Effector memory CD4-positive, alpha-beta T cell (primary cell): ENCODE data around the gene TMEM185A.
"Not testable (repeated sequence)": the region's sequence is repeated elsewhere in the genome, so short reads cannot be mapped to it uniquely, and the experiment has no call there.

Source experiments
- DNase-seq, 3 donors: peaks; one replicate each; pipeline ENCODE4 v3.0.0-alpha.2; 2020
- H3K27ac ChIP-seq: 2 replicates; pipeline ENCODE4 v1.7.0; 2013; ENCODE audit warnings: mild to moderate bottlenecking, low read length, moderate library complexity; ENCODE audit not compliant: insufficient read depth, poor library complexity, severe bottlenecking
- H3K27me3 ChIP-seq: replicated peaks from 2 replicates; pipeline ENCODE4 v1.7.0; 2013; ENCODE audit warnings: mild to moderate bottlenecking, low read length; ENCODE audit not compliant: insufficient read depth, control insufficient read depth, poor library complexity, severe bottlenecking
- H3K36me3 ChIP-seq: 2 replicates; pipeline ENCODE4 v1.7.0; 2013; ENCODE audit warnings: mild to moderate bottlenecking, low read length, moderate library complexity; ENCODE audit not compliant: control insufficient read depth, insufficient read depth
- H3K4me1 ChIP-seq: 2 replicates; pipeline ENCODE4 v1.7.0; 2013; ENCODE audit warnings: low read length, mild to moderate bottlenecking; ENCODE audit not compliant: control insufficient read depth, insufficient read depth, poor library complexity, severe bottlenecking
- H3K4me3 ChIP-seq: 2 replicates; pipeline ENCODE4 v1.7.0; 2013; ENCODE audit warnings: low read length, low read depth, mild to moderate bottlenecking; ENCODE audit not compliant: insufficient read depth, poor library complexity, severe bottlenecking
- H3K9me3 ChIP-seq: 2 replicates; pipeline ENCODE4 v1.7.0; 2013; ENCODE audit warnings: mild to moderate bottlenecking, low read length, moderate library complexity; ENCODE audit not compliant: control insufficient read depth
- total RNA-seq, 3 donors: gene quantifications; one replicate each; lab custom pipeline; 2026; lab: John Stamatoyannopoulos, UW

The TMEM185A gene
- 5.1 to 7.6 (median 6.0) reads per million in 3 donors for total RNA-seq

DNA sequence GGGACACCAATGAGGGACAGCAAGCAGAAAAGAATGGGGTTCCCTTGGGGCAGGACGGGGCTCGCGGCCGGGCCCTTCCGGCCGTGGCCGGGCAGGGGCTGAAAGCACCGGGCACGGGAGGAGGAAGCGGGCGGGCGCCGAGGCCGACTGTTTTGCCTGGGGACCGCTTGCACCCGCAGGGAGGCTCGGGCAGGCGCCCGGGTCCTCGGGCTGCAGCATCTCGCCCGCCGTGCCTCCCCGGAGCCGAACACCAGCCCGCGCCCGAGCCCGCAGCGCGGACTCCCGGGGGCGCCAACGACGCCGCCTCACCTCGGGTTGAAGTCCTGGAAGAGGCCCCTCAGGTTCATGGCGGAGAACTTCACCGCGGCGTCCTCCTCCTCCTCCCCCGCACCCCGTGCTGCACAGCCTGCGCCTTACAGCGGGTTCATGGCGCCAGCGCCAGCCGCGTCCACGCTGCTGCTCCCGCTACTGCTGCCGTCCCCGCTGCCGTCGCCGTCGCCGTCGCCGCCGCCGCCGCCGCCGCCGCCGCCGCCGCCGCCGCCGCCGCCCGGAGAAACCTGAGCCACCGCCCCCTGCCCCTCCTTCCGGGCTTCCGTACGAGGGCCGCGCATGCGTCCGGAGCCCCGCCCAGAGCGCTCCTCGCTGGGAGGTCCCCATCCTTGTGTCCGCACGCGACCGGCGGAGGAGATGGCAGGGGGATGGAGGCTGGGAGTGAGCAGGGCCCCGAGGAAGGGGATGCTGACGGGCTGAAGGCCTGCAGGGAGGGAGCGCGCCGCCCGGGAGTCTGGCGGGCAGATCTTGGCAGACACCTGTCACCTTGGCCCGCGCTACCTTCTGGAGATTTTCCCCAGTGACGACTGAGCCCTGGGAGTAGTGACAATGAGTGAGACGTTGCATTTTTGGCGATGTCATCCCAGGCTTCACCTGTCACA lies at the start of gene TMEM185A:
Gene TMEM185A, minus strand, starts transcription at position 559 of the 932 bp plus-strand sequence. Its CDS starts 212 bp downstream, at position 347.
- Histone ChIP-seq H3K27ac (peak within 1 kb of the TSS; percentile 49), H3K4me3 (peak within 1 kb of the TSS; percentile 72), H3K9me3 (no peaks in the 10 kb centered on the region), H3K4me1 (peaks cover 3% of the 10 kb centered on the region), H3K36me3 (no peaks in the 10 kb centered on the region), H3K27me3 (no peaks in the 10 kb centered on the region)
- DNase-seq, result peak; percentile 54 to 71 (median 64)

- no peak for DNase-seq
- H3K36me3 ChIP-seq, result no peaks in the 10 kb centered on the region
- H3K4me3 ChIP-seq, result no peak overlapping the region
- H3K27me3 ChIP-seq, result no peaks in the 10 kb centered on the region
- no peak overlapping the region for H3K27ac ChIP-seq
- no peaks in the 10 kb centered on the region for H3K4me1 ChIP-seq
- no peaks in the 10 kb centered on the region for H3K9me3 ChIP-seq
Measured at GRCh38 chrX:149681182-149681581, 49.6 kb upstream of the TMEM185A start.

DNA sequence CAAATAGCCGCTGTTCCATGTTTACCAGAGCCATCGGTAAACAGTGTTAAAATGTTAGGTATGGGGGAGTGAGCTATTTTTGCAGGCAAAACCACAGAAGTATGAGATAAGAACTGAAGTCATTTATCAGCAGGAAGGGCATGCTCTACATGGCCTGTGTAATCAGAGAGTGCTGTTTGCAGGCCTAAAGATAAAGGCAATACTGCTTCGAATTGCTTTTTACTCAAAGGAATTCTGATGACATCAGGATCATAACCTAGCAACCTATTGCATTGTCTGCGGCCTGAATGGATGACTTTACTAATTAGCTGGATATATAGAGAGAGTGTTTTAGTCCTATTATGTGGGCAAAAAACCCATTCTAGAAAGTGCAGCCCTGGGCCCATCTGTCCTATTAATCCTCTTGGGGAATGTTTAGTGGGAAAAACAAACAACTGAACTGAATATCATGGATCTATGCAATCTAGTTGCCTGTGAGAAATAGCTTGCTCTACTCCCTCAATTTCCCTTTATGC lies 47.6 kb upstream of the TMEM185A start:
- not testable (repeated sequence) for DNase-seq

DNA sequence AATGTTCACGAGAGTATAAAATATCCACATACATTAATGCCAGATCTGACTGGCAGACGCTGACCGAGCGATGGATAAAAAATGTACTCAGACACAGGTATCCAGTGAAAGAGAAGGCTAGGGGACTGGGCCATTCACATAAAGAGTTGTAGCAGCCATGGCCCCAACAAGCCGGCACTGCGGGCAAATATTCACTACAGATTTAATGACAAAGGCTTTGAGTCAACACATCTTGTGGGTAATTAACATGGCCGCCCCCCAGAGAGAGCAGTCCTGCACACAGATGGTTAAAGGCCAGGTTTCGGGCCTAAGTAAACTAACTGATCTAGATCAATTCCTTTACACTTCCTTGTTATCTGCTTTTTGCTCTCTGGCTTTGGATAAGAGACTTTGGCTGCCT lies 44.0 kb upstream of the TMEM185A start:
- DNase-seq, H3K4me1 ChIP-seq, H3K36me3 ChIP-seq: not testable (repeated sequence)

More for the DNA sequence above, 47.6 kb upstream of the TMEM185A start:
- H3K27ac ChIP-seq, H3K9me3 ChIP-seq, H3K4me3 ChIP-seq, H3K4me1 ChIP-seq, H3K36me3 ChIP-seq, H3K27me3 ChIP-seq: not testable (repeated sequence)

GRCh38 chrX:149675088-149675487 lies 43.5 kb upstream of the TMEM185A start:
- DNase-seq, H3K4me1 ChIP-seq, H3K27ac ChIP-seq, H3K9me3 ChIP-seq, H3K27me3 ChIP-seq, H3K36me3 ChIP-seq, H3K4me3 ChIP-seq: not testable (repeated sequence)

More for the DNA sequence above, 44.0 kb upstream of the TMEM185A start:
- H3K27ac ChIP-seq, H3K9me3 ChIP-seq, H3K27me3 ChIP-seq, H3K4me3 ChIP-seq: not testable (repeated sequence)

DNA sequence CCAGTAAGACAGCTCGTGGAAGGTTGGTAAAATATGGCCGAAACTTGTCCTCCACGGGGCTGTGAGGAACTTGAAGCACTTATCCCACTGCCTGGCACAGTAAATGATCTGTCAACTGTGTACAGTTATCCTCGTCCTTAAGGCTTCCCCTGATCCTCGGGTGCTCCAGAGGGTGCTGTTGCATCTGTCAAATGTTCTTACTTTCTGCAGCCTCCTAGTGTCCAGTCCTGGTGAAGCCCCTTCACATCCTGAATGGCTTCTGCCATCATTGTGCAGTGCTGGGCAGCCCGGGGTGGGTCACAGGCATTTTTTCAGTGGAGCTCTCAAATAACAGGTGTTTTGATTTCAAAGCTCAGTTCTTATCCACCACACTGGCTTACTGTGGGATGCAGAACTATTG lies 29.0 kb upstream of the TMEM185A start:
- H3K4me1 ChIP-seq, H3K27ac ChIP-seq, H3K4me3 ChIP-seq, H3K27me3 ChIP-seq, H3K9me3 ChIP-seq, DNase-seq, H3K36me3 ChIP-seq: not testable (repeated sequence)

DNA sequence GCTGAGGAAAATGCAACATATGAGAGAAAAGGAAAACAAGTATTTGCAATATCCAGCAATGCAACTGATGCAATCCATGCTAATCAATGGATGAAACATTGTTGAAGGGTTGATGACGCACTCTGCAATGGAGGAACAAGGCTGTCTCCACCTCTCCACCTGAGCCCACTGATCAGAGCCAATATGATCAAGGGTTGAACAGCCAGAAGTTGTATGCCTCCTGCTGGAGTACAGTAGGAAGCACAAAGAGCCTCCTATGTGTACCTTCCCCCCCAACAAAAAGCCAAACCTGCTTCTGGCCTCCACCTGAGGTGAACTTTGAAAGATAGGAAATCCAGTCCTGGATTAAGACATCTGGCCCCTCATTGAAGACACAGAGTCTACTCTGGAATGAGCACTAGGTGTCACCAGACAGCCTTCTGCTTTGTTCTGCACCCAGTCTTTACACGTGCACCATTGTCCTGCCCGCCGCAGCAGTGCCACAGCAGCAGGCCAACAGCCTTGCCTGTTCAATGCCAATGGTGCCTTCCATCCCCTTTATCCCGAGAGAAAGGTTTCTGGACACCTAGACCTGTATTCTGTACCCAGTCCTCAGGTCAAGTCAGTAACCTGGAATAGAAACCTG lies 24.8 kb upstream of the TMEM185A start:
- H3K4me1 ChIP-seq, H3K27ac ChIP-seq, H3K27me3 ChIP-seq, H3K9me3 ChIP-seq, DNase-seq, H3K4me3 ChIP-seq, H3K36me3 ChIP-seq: not testable (repeated sequence)

- Histone ChIP-seq H3K4me1 (no peaks in the 10 kb centered on the region), H3K4me3 (no peak overlapping the region), H3K27me3 (no peaks in the 10 kb centered on the region), H3K36me3 (no peaks in the 10 kb centered on the region), H3K9me3 (no peaks in the 10 kb centered on the region), H3K27ac (no peak overlapping the region)
- DNase-seq, result no peak
Measured at GRCh38 chrX:149652232-149652981, 20.8 kb upstream of the TMEM185A start.

GRCh38 chrX:149650162-149650561 lies 18.6 kb upstream of the TMEM185A start:
- Histone ChIP-seq H3K4me3 (no peak overlapping the region), H3K4me1 (no peaks in the 10 kb centered on the region), H3K27me3 (no peaks in the 10 kb centered on the region), H3K36me3 (no peaks in the 10 kb centered on the region), H3K27ac (no peak overlapping the region), H3K9me3 (no peaks in the 10 kb centered on the region)
- DNase-seq, result no peak
